Right cardiac atrium (tissue), 5 donors: Measurements from ENCODE around the gene KXD1. TPM values are rescaled to one million over a fixed set of nuclear protein-coding genes. Genes with fewer than 3 reads are reported as not detected.
"Not testable (repeated sequence)": the region's sequence is repeated elsewhere in the genome, so short reads cannot be mapped to it uniquely, and the experiment has no call there.

ENCODE experiments used
- ATAC-seq, 2 donors: fragments of 200-7000 bp; cut with Tn5 transposase; one replicate each; pipeline versions ENCODE4 v1.8.0 to v1.9.1; 2020; ENCODE audit warnings: moderate library complexity in 2 of 2, mild to moderate bottlenecking in 1 of 2
- DNase-seq, 3 donors: peaks; one replicate each; pipeline ENCODE4 v3.0.0-alpha.2; 2020
- H3K27ac ChIP-seq: one replicate; pipeline ENCODE4 v1.5.1; 2013; ENCODE audit warnings: mild to moderate bottlenecking, low read length, control low read depth, moderate library complexity
- H3K27me3 ChIP-seq: one replicate; pipeline ENCODE4 v1.6.1; 2013; ENCODE audit not compliant: control insufficient read depth, insufficient read depth
- H3K4me1 ChIP-seq: one replicate; pipeline ENCODE4 v1.6.1; 2013; ENCODE audit warnings: low read length; ENCODE audit not compliant: control insufficient read depth, insufficient read depth
- H3K4me3 ChIP-seq: one replicate; pipeline ENCODE4 v1.5.1; 2013; ENCODE audit warnings: low read length, control low read depth
- H3K9me3 ChIP-seq: one replicate; pipeline ENCODE4 v1.6.1; 2013; ENCODE audit warnings: low read length; ENCODE audit not compliant: control insufficient read depth
- WGBS: extraction: QIAGEN DNeasy Blood & Tissue Kit; methylation state at CpG from one replicate; pipeline ENCODE4 v1.1.7; 2013; 5-methylcytosine and 5-hydroxymethylcytosine counted together
- intact Hi-C, 4 donors: fragments of 100-400 bp; cut with DNase I; formaldehyde crosslinking; loops; one replicate each; pipeline versions ENCODE4 v1.11.0 to v1.14.0; 2022 to 2023
- polyA plus RNA-seq: library from polyadenylated mRNA; stranded (reverse); fragments of 200-250 nt; gene quantifications from one replicate; pipeline ENCODE4 v1.2.3, GENCODE V29; 2013
- total RNA-seq, 4 donors: library from RNA; stranded (reverse); fragmentation: NEBNext Ultra II Directional; extraction: Animal tissue kit (Norgen Biotek cat#: 25700); gene quantifications; one replicate each; pipeline ENCODE4 v1.2.1, GENCODE V29; 2021
- donor health status: healthy with polysubstance abuse.
- donor health status: DM: no; HTN: yes; CAD: no.
- donor health status: DM: no; HTN: no; CAD: no.
- donor health status: DM: no; HTN: yes; CAD: no; lungs with severe emphysema.
- donor health status: DM: yes; HTN: yes; CAD: no.

Gene KXD1
- total and polyA plus RNA-seq, 5 donors = 47.8 to 55.4 (median 50.0) TPM

DNA sequence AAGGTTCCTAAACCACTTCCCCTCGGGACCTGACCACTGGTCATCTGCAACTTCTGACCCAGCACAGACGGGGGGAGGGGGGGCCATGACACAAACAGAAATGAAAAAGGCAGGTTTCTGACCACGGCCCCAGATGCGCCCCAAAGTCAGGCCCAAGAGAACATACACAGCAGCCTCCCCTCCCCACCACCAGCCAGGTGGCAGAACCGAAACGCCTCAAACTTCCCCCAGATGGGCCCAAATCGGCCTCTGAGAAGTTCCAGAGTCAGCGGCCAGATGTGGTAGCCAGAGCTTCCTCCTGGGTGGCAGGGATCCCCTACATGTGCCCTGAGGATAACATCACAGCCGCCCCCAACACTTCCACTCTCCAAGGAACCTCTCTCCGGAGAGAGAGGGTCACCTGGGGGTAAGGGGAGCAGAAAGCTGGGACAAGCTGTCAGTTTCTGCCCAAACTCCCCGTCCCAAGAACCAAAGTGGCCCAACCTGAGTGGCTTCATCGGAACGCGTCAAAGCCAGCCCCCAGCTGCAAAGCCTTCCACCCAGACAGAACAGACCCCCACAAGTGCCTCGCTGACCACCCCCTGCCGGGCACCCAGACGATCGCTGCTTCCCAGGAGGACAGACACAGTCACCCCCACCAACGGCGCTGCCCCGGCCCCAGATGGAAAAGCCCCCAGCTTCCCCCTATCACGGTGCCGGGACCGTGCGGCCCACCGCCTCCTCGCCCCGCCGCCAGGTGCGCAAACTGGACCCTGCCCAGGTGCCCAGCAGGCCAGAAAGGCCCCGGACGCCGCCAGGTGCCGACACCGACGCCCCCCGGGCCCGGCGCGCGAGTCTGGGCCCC, 36.6 kb upstream of the KXD1 start:
- under 1% methylated on average over 41 of the region's 41 CpGs for WGBS
- Histone ChIP-seq H3K27ac (peak overlapping the region; percentile 93), H3K27me3 (no peaks in the 10 kb centered on the region), H3K4me1 (peaks cover 7% of the 10 kb centered on the region), H3K9me3 (no peaks in the 10 kb centered on the region), H3K4me3 (peak overlapping the region; percentile 90)
- peak; percentile 55 to 82 (median 71) for DNase-seq
- intact Hi-C loops = loop anchor here in 2 of 4 donors (5.0 to 10.0 kb wide), 2 partner anchors 49 to 56 kb away; no protein-coding TSS in a partner anchor
- ATAC-seq = peak in 1 of 2 donors; percentile 0

DNA sequence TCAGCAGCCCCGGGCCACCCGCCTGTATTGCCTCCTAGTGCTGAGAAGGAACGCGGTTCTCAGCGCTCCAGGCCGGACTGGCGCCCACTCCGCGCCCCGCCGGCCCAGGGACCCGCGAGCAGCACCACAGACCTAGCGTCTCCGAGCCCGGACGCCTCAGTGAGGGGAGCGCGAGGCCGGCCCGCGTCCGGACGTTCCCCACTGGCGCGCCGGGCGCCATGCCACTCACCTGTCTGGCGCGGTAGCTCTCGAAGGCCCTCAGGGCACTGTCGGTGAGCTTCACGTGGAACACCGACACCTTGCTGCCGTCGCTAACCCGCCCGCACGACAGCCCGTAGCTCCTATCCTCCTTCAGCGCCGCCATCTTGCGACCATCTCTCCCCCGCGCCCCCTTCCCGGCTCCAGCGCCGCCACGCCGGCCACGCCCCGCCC, 36.0 kb upstream of the KXD1 start, which contains the start of gene ELL:
Gene ELL, minus strand, starts transcription at position 379 of the 432 bp plus-strand sequence. Its CDS starts 15 bp downstream, at position 364.
- ATAC-seq (peak; percentile 12 to 20), DNase-seq (no peak)
- no peaks in the 10 kb centered on the region for H3K9me3 ChIP-seq
- under 1% methylated on average over 52 of the region's 52 CpGs for WGBS
- intact Hi-C loops = loop anchor here in 2 of 4 donors (5.0 to 10.0 kb wide), 2 partner anchors 49 to 57 kb away; no protein-coding TSS in a partner anchor
- H3K27ac ChIP-seq = peak within 1 kb of the TSS; percentile 93
- no peaks in the 10 kb centered on the region for H3K27me3 ChIP-seq
- H3K4me3 ChIP-seq = peak within 1 kb of the TSS; percentile 90
- peaks cover 5% of the 10 kb centered on the region for H3K4me1 ChIP-seq

DNA sequence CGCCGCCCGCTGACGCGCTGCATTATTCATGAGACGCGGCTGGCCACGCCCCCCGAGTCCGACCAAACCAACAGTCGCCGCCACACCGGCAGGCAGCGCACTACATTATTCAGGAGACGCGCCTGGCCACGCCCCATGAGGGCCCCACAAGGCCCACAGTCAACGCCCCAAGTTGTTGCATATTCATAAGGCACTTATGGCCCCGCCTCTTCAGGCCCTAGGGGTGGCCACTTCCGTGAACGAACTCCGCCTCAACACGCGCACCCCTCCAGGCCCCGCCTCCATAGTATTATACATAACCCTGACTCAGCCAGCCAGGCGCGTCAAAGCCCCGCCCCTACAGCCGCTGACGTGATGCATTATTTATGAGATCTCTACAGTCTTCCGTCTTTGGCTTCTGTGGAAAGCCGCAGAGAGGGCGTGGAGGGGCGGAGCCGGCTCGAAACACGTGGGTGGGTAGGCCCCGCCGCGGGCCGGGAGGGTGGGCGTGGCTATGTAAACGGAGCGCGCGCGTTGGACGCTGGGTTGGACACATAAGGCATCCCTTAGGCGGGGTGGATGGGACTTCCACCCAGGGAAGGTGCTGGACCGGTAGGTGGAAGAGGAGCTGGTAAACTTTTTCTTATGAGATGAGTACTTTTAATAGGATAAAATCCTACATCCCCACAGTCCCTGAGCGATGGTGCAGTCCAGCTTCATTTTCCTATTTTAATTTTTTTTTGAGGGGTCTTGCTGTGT, 35.4 kb upstream of the KXD1 start:
- peak; percentile 100 for DNase-seq
- peak overlapping the region; percentile 90 for H3K4me3 ChIP-seq
- H3K4me1 ChIP-seq = peaks cover 5% of the 10 kb centered on the region
- no peak overlapping the region for H3K27ac ChIP-seq
- ATAC-seq = peak; percentile 94 to 96
- H3K27me3 ChIP-seq = no peaks in the 10 kb centered on the region
- WGBS = 2% methylated on average over 51 of the region's 51 CpGs
- no peaks in the 10 kb centered on the region for H3K9me3 ChIP-seq
- intact Hi-C loops = loop anchor here in 2 of 4 donors (5.0 to 10.0 kb wide), 2 partner anchors 50 to 57 kb away; no protein-coding TSS in a partner anchor

DNA sequence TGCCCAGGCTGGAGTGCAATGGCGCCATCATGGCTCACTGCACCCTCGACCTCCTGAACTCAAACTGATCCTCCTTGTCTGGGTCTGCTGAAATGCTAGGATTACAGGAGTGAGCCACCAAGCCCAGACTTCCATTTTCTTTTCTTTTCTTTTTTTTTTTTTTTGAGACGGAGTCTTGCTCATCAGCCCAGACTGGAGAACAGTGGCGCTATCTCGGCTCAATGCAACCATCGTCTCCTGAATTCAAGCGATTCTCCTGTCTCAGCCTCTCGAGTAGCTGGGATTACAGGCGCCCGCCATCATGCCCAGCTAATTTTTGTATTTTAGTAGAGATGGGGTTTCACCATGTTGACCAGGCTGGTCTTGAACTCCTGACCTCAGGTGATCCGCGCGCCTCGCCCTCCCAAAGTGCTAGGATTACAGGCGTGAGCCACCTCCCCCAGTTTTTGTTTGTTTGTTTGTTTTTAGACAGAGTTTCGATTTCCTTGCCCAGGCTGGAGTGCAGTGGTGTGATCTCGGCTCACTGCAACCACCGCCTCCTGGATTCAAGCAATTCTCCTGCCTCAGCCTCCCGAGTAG, 34.7 kb upstream of the KXD1 start:
- WGBS = 76% methylated on average over 19 of the region's 19 CpGs
- not testable (repeated sequence) for H3K4me3 ChIP-seq, DNase-seq, H3K9me3 ChIP-seq, ATAC-seq, H3K27me3 ChIP-seq, H3K27ac ChIP-seq, H3K4me1 ChIP-seq
- intact Hi-C loops = loop anchor here in 2 of 4 donors (5.0 to 10.0 kb wide), 2 partner anchors 51 to 58 kb away; no protein-coding TSS in a partner anchor

DNA sequence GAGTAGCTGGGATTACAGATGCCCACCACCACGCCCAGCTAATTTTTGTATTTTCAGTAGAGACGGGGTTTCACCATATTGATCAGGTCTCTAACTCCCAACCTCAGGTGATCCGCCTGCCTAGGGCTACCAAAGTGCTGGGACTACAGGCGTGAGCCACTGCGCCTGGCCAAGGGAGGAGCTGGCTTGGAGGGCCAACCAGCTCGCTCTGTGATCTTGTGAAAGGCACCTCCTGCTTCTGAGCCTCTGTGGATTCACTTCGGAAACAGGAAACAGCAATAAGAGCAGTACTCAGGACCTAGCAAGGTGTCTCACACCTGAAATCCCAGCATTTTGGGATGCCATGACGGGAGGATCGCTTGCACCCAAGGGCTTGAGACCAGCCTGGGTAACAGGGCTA, 33.8 kb upstream of the KXD1 start:
- ATAC-seq = no peak
- no peaks in the 10 kb centered on the region for H3K27me3 ChIP-seq
- H3K27ac ChIP-seq = no peak overlapping the region
- H3K4me3 ChIP-seq = no peak overlapping the region
- intact Hi-C loops = loop anchor here in 2 of 4 donors (5.0 to 10.0 kb wide), 2 partner anchors 52 to 59 kb away; no protein-coding TSS in a partner anchor
- peaks cover 5% of the 10 kb centered on the region for H3K4me1 ChIP-seq
- 88% methylated on average over 9 of the region's 9 CpGs for WGBS
- H3K9me3 ChIP-seq = no peaks in the 10 kb centered on the region
- DNase-seq = no peak

DNA sequence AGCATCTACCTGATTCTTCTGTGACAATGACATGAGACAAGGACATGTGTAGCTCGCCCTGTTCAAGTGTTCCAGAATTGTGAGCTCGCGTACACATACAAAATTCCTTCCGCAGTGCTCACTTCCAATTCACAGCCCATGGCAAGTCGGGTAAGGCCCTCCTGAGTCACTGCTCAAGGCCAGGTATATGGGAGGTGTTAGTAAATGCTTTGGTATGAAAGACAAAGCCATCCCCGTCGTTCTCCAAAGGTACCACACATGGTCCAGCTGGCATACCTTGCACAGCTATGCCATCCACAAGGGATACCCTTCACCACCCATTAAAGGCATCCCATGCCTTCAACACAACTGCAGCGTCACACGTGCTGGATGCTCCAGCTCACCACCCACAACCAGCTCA, 31.4 kb upstream of the KXD1 start:
- H3K27ac ChIP-seq = no peak overlapping the region
- ATAC-seq = no peak
- peak in 1 of 3 donors; percentile 3 for DNase-seq
- no peaks in the 10 kb centered on the region for H3K9me3 ChIP-seq
- no peaks in the 10 kb centered on the region for H3K4me1 ChIP-seq
- H3K27me3 ChIP-seq = no peaks in the 10 kb centered on the region
- intact Hi-C loops = loop anchor here in 1 of 4 donors (10.0 kb wide), 1 partner anchor 62 kb away; no protein-coding TSS in a partner anchor
- no peak overlapping the region for H3K4me3 ChIP-seq
- 89% methylated on average over 9 of the region's 9 CpGs for WGBS

DNA sequence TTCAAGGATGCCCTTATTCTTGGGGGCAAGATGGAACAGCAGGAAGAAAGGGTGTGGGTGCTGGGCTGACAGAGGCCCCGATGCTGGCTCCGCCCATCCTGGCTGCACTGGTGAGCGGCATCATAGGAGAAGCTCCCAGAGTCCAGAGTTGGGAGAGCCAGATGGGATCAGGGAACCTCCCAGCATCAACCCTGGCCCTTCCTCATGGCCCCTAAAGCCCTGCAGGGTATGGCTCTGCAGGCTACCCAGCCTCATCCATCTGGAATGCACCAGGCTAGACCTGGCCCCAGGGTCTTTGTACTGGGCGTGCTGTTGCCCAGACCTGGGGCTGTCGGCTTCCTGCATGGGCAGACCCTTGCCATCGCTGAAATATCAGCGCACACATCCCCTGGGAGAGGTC, 27.9 kb upstream of the KXD1 start:
- ATAC-seq = peak in 1 of 2 donors; percentile 16
- H3K4me3 ChIP-seq = no peak overlapping the region
- 66% methylated on average over 7 of the region's 7 CpGs for WGBS
- peak in 1 of 3 donors; percentile 52 for DNase-seq
- intact Hi-C loops = loop anchor here in 1 of 4 donors (10.0 kb wide), 1 partner anchor 65 kb away; no protein-coding TSS in a partner anchor
- no peaks in the 10 kb centered on the region for H3K4me1 ChIP-seq
- H3K27ac ChIP-seq = no peak overlapping the region
- H3K27me3 ChIP-seq = no peaks in the 10 kb centered on the region
- no peaks in the 10 kb centered on the region for H3K9me3 ChIP-seq

DNA sequence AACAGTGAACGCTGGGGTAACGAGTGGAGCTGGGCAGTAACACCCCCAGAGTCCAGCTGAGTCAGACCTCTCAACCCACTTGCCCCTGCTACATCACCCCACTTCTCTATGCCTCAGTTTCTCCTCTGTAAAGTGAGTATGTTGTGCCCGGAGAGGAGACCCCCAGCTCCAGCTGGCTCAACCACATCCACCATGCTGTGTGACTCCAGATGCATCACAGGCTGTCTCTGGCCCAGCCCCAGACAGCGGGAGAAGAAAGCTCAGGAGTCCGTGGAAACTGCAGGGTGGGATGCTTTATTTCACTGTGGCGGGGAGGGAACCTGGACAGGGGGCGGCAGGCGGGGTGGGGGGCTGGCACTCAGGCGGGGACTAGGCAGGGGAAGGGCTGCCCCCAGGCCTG, 26.2 kb upstream of the KXD1 start:
- H3K27ac ChIP-seq = no peak overlapping the region
- H3K4me3 ChIP-seq = no peak overlapping the region
- ATAC-seq = no peak
- intact Hi-C loops = no loop called here
- no peaks in the 10 kb centered on the region for H3K9me3 ChIP-seq
- WGBS = 93% methylated on average over 9 of the region's 9 CpGs
- H3K4me1 ChIP-seq = no peaks in the 10 kb centered on the region
- H3K27me3 ChIP-seq = no peaks in the 10 kb centered on the region
- peak in 1 of 3 donors; percentile 33 for DNase-seq

DNA sequence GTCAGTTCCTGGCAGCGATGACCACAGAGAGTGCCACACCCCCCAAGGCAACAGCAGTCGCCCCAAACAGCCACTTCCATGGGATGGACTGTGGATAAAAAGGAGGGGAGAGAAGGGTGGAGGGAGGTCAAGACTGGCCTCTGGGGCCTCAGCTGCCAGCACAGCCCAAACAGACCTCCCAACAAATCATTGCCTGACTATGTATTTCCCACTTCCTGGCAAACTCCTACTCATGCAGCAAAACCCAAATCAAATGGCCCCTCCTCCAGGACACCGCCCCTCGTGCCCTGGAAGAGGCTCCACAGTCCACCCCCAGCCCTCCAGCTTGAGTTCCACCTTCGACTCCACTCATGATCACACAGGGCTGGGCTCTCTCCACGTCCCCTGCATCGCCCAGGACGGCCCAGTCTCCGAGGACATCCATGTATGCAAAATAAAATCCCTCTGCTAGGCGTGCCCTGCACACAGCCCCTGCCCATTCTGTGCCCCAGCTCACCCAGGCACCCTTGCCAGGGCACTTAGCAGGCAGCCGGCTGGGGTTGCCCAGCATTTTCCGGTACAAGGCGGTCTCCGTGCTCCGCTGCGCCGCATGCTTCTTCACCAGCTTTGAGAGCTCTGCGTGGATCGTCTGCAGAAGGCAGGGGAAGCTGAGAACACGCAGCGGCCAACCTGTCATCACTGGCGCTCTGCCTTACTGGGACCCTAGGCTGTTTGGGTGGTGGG, 25.3 kb upstream of the KXD1 start:
- H3K27ac ChIP-seq = no peak overlapping the region
- intact Hi-C loops = no loop called here
- WGBS = 95% methylated on average over 22 of the region's 22 CpGs

DNA sequence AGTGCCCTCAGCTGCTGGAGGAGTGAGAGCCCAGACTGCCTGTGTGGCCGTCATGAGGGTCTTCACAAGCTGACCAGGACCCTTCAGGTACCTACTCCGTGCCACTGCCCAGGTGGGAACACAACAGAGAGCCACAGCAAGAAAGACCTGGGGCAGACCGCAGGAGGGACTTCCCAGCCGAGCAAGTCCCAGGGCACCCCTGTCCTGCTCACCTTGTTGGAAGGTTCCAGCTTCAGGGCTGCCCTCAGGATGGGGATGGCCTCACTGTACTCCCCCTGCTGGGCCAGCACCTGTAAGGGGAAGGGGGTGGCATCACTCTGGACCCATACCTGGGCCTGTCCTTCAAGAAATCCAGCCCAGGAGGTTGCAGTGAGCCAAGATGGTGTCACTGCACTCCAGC, 24.6 kb upstream of the KXD1 start:
- H3K4me1 ChIP-seq = no peaks in the 10 kb centered on the region
- ATAC-seq = no peak
- WGBS = 96% methylated on average over 4 of the region's 4 CpGs
- H3K9me3 ChIP-seq = no peaks in the 10 kb centered on the region
- H3K27me3 ChIP-seq = no peaks in the 10 kb centered on the region
- no peak overlapping the region for H3K4me3 ChIP-seq
- peak in 1 of 3 donors; percentile 11 for DNase-seq
- intact Hi-C loops = no loop called here
- H3K27ac ChIP-seq = no peak overlapping the region

More for the DNA sequence above, 25.3 kb upstream of the KXD1 start:
- Histone ChIP-seq H3K27me3 (no peaks in the 10 kb centered on the region), H3K9me3 (no peaks in the 10 kb centered on the region), H3K4me3 (no peak overlapping the region), H3K4me1 (no peaks in the 10 kb centered on the region)
- DNase-seq (peak in 1 of 3 donors; percentile 35), ATAC-seq (peak; percentile 14 to 20)
